T-helper 9 cell (primary cell): ENCODE measurements around the gene CENPT.
"Not testable (repeated sequence)": the region's sequence is repeated elsewhere in the genome, so short reads cannot be mapped to it uniquely, and the experiment has no call there.

Source experiments
- DNase-seq: peaks from one replicate; pipeline ENCODE4 v3.0.0-alpha.2; 2020

CENPT gene

GRCh38 chr16:67846063-67846319 is 1.5 kb downstream of the CENPT start:
- no peak for DNase-seq

GRCh38 chr16:67845291-67846062 is 2.0 kb downstream of the CENPT start:
- DNase-seq = no peak

GRCh38 chr16:67844497-67844896 is 3.0 kb downstream of the CENPT start:
- DNase-seq = no peak

- DNase-seq = peak; percentile 51
Observed at GRCh38 chr16:67843343-67843765, 4.1 kb downstream of the CENPT start.

- peak; percentile 49 for DNase-seq
Observed at GRCh38 chr16:67842509-67843342, 4.8 kb downstream of the CENPT start.

GRCh38 chr16:67841816-67842508 is 5.5 kb downstream of the CENPT start, which contains the start of gene THAP11:
TSS of gene THAP11 (plus strand) at chr16:67842320. CDS start at chr16:67842555, 235 bp downstream.
- peak; percentile 91 for DNase-seq

GRCh38 chr16:67841198-67841815 is 6.2 kb downstream of the CENPT start:
- no peak for DNase-seq

- no peak for DNase-seq
Observed at GRCh38 chr16:67837811-67838210, 9.7 kb downstream of the CENPT start.

- not testable (repeated sequence) for DNase-seq
Observed at GRCh38 chr16:67837190-67837589, 10.3 kb downstream of the CENPT start.

- no peak for DNase-seq
Observed at GRCh38 chr16:67834242-67834614, 13.3 kb downstream of the CENPT start.

- DNase-seq = peak; percentile 93
Observed at GRCh38 chr16:67833415-67834241, 13.9 kb downstream of the CENPT start.

- DNase-seq = no peak
Observed at GRCh38 chr16:67833030-67833414, 14.5 kb downstream of the CENPT start.

- DNase-seq = no peak
Observed at GRCh38 chr16:67828651-67829050, 18.8 kb downstream of the CENPT start.

- no peak for DNase-seq
Observed at GRCh38 chr16:67825906-67826305, 21.6 kb downstream of the CENPT start.

- DNase-seq = no peak
Observed at GRCh38 chr16:67825119-67825518, 22.4 kb downstream of the CENPT start.

- DNase-seq = no peak
Observed at GRCh38 chr16:67822511-67822910, 25.0 kb downstream of the CENPT start.

GRCh38 chr16:67820608-67821259 is 26.8 kb downstream of the CENPT start:
- no peak for DNase-seq

GRCh38 chr16:67814567-67814966 is 32.9 kb downstream of the CENPT start:
- no peak for DNase-seq

- DNase-seq = no peak
Observed at GRCh38 chr16:67811899-67812298, 35.6 kb downstream of the CENPT start.

- no peak for DNase-seq
Observed at GRCh38 chr16:67807148-67807682, 40.3 kb downstream of the CENPT start.

- DNase-seq = peak; percentile 93
Observed at GRCh38 chr16:67806428-67807147, 40.9 kb downstream of the CENPT start, which contains the start of the genes RANBP10 and TSNAXIP1. TSS of gene RANBP10 (minus strand) at chr16:67806560. CDS start at chr16:67806536, 24 bp downstream. TSS of gene TSNAXIP1 (plus strand) at chr16:67806889. CDS start at chr16:67807150, 261 bp downstream.
